NCI-H2107 treated with DMSO at 0.1 percent for 48 hours (cell line): ENCODE data around the gene NR2F1.
A peak's percentile ranks its signal among the peaks of the same experiment; 100 is the strongest.

Source experiments
- DNase-seq: peaks from one replicate; lab custom pipeline; 2025; ENCODE audit not compliant: unreplicated experiment; lab: John Stamatoyannopoulos, UW

NR2F1 gene

GRCh38 chr5:93603793-93604643 lies 21.0 kb downstream of the NR2F1 start:
- DNase-seq = no peak

- no peak for DNase-seq
These were observed 21.9 kb downstream of the NR2F1 start for GRCh38 chr5:93604644-93605515.

- DNase-seq = no peak
These were observed 23.3 kb downstream of the NR2F1 start for GRCh38 chr5:93606382-93606752.

DNA sequence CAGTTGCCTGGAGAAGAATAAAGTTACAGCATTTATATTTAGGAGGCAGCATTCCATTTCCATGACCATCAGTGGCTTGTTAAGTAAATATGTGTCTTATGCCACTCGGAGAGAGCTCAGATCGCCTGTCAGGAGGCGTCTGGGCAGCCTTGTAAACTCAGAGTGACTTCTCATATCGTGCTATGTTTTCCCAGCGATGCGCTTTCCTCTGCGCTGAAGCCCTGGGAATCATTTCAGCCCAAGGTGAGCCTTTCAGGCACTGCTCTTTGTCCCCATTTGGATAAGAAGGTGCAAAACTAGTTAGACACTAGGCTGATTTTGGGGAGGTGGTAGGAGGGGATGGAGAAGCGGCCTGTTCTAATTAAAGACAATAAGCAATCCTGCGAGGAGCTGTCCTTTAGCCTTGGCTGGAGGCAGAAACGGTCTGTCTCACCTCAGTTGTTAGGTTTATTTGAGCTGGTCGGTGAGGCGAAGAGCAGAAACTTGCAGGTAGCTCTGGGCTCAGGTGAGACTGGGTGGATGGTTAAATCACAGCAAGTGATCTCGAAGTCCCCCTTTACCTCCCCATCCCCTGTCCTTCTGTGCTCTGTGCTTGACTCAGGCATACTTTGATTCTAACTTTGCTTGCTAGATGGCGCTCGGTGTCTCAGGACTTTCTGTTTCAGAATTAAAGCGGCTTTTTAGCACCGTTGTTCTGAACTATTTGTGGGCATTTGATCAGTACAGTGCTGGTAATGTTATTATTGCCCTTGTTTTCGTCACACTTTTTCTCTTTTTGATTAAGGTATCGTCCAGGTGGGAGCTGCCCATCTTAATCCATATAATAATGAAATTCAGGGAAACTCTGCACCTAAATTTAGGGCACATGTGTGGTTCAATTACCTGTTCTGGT lies 24.6 kb downstream of the NR2F1 start:
- peak; percentile 21 for DNase-seq

DNA sequence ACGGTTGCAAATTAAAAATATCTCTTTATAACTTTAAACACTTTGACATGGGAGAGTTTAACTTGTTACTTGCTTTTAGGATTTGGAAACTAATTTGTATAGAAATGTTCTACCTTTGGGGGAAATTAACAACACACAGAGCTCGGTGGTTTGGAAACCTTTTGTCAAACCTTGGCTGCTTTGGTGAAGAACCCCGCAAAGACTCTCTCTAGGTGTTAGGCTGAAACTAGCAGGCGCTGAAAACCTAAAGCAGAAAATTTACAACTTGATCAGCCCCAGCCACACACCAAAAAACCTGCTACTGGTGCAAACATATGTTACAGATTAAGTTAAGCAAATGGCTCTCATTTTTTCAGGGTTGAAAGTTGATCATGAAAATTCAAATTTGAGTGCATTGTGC lies 25.8 kb downstream of the NR2F1 start:
- no peak for DNase-seq

- DNase-seq = no peak
These were observed 26.7 kb downstream of the NR2F1 start for GRCh38 chr5:93609762-93610161.

GRCh38 chr5:93610581-93611272 lies 27.7 kb downstream of the NR2F1 start:
- DNase-seq = no peak

- no peak for DNase-seq
These were observed 28.4 kb downstream of the NR2F1 start for GRCh38 chr5:93611273-93611975.

DNA sequence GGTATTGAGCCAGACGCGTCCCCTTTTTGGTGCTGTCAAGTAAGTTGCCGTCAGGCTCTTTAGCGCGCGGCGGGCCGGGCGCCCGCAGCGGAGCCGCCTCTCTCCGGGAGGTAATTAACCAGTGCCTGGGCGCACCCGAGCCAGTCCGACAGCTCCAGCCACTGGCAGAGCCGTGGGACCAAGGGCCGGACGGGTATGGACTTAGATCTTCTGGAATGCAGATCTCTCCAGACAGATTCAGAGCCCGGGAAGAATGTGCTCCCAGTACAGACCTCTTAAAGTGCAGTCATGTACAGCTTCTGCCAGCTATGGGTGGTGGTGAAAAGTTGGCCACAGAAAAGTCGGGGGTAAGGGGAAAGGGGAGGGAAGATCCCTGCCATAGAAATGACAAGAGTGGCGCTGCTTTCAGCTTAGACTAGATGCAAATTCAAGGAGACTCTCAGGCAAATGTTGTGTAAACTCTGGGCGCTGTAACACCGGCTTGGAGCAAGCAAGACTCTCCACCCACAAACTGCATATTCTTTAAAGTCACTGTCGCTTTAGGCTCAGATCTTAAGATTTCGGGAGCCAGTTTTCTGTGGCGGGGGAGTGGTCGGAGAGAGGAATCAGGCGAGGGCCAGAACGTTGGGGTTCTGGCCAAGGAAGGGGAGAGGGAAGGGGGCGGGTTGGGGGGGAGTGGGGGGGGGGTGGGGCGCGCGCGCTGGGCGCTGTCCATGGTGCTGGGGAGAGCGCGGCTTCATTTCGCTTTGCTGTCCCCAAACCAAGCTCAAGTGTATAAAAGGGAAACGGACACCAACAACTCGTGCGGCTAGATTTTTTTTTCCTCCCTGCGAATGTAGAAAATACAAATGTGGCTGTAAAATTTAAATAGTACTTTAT lies 29.2 kb downstream of the NR2F1 start:
- DNase-seq = no peak

- no peak for DNase-seq
These were observed 29.8 kb downstream of the NR2F1 start for GRCh38 chr5:93612855-93613243.

DNA sequence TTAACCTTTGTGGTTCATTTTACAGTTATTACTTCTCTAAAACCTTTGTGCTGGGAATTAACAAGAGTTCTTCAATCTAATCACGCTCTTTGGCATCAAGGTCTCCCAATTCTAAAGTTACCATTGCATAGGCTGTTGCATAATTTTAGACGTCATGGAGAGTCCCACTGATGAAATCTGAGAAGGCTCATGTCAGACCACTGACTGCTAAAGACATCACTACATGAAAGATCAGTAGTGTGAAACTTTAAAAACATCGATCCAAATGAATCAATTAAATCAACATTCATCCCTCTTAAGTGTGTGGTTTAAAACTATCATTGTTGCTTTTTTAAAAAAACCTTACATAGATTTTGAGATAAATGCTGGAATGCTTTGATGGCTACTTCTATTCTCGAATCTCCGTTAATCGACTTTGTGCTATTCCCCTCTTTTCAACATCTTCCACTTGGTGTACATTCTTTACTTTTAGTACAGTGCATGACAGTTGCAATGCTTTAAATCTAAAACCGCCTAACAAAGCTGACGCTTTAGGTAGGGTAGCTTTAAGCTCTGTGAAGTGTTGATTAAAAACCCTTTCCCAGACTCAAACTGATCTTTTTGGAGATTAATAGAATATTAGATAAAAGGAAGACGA lies 33.6 kb downstream of the NR2F1 start:
- peak; percentile 15 for DNase-seq

DNA sequence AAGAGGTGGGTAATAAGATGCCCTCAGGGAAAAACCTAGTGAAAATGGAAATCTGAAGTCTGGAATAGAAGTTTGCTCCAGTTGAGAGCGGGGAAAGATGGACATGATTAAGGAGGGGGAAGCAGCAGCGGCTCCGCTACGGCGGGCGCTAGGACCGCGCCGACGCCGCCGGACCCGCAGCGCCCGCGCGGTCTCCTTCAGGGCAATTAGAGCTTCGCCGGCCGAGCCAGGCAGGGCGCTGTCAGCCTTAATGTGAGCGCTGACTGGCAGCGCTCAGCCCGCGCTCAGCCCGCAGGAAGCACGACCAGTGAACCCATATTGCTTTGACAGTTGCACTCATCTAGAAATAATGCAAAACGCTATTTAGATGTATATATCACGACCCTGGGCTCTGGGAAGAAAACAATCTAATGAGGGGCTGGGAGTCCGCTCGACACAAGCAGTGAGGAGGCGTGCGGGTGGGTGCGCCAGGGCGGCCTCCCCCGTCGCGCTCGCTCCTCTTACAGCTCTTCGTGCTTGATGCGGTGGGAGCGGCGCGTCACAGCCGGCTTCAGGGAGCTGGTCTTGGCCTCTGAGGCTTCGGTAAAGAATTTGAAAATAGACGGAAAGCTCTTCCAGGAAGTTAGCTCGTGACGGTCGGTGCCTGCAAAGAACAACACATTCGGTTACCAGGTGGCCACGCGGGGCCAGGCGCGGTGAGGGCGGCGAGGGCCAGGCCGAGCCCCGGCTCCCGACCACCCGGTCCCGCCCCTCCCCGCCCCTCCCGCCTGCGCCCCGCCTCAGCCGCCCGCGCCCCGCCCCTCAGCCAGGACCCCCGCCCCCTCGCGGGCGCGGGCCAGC lies 37.7 kb downstream of the NR2F1 start:
- peak; percentile 51 for DNase-seq

DNA sequence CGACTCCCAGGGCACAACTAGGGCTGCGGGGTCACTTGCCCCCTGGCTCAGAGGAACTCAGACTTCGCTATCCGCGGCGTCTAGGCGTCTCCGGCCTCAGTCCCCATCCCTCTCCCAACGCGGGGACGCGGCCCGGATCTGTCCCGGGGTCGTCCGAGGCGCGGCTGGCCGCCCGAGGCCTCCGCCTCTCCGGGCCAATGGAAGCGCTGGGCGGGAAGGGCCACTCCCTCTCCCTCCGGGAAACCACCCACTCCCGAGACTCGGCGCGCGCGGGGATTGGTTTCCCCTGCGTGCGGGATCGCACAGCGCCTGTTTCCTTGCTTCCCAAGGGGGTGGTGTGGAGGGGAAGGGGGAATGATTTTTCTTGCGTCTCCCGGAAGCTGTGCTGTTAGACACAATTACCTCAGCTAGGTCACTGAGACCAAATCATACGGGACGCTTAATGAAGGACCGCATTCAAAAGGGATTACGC lies 38.3 kb downstream of the NR2F1 start:
- peak; percentile 55 for DNase-seq

GRCh38 chr5:93622240-93622885 lies 39.3 kb downstream of the NR2F1 start:
- DNase-seq = peak; percentile 27

GRCh38 chr5:93623153-93623552 lies 40.1 kb downstream of the NR2F1 start:
- no peak for DNase-seq

DNA sequence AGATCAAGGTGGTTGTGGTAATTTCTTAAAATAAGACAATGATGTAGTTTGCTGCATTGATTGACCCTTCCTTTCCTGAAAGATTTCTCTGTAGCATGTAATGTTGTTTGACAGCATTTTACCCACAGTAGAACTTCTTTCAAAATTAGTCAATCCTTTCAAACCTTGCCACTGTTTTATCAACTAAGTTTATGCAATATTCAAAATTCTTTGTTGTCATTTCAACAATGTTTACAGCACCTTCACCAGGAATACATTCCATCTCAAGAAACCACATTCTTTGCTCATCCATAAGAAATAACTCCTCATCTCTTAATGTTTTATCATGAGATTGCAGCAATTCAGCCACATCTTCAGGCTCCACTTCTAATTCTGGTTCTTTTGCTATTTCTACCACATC lies 43.8 kb downstream of the NR2F1 start:
- DNase-seq = no peak

GRCh38 chr5:93632327-93632726 lies 49.3 kb downstream of the NR2F1 start:
- no peak for DNase-seq
